GM21619 (cell line): ENCODE data around the gene SGMS1.
"Not testable (repeated sequence)": the region's sequence is repeated elsewhere in the genome, so short reads cannot be mapped to it uniquely, and the experiment has no call there.

Experiments used
- ATAC-seq: cut with Tn5 transposase; IDR thresholded peaks from one replicate; pipeline ENCODE4 v1.9.1; 2021; ENCODE audit not compliant: unreplicated experiment

The SGMS1 gene

DNA sequence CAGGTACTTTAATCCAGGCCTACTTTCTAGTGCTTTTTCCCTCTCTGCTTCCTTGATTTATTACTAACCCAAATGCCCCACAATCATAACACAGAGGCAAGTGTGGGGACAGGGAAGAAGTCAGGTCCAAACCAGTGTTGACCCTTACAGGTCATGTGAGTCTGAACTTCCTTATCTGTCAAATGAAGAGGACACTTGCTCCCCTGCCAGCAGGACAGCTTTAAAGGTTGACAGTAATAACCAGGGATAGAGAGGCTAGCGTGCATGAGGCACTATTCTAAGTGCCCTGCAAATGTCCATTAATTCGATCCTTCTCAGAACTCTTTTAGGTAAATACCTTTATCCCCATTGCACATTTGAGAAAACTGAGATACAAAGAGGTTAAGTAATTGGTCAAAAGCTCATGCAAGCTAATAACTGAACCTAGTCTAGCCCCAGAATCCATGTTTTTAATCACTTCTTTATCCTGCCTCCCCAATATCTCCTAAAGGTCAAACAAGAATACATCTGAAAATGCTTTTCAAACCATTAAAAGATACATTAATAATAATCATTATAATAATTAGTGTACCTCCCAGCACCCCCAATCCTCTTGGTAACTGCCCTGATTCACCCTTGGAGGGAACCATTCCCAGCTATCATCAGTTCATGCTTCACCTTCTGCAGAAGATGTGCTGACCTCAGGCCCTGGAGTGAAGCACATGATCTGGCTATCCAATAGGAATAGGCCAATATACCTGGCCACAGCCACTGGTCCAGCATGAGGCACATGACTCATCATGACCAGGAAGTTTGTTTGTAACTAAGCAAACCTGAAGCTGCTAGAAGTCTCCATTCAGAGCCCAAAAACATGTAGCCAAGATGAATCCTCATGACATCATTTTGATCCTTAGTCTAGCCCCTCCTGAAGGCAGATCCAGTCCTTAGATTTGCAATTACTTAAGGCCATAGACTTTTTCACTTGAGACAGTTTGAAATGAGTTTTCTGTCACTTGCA is 40.7 kb downstream of the SGMS1 start:
- no peak for ATAC-seq

DNA sequence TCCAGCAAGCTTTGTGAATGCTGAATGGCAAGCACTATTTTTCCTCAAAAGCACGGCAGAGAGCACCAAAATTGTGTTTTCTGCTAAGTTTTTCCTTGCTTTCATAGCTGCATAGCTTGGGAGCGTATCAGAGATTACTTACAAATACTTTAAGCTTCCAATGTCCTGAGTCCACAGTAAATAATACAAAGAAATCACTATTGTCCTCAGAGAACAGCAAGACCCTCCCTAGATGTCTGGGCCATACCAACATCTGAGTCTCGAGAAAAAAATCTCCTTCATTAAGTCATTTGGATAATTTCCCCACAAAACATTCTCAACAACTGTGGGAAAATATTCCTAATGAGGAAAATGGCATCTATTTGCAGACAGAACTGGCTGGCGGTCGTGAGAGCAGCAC is 41.7 kb downstream of the SGMS1 start:
- ATAC-seq: no peak

DNA sequence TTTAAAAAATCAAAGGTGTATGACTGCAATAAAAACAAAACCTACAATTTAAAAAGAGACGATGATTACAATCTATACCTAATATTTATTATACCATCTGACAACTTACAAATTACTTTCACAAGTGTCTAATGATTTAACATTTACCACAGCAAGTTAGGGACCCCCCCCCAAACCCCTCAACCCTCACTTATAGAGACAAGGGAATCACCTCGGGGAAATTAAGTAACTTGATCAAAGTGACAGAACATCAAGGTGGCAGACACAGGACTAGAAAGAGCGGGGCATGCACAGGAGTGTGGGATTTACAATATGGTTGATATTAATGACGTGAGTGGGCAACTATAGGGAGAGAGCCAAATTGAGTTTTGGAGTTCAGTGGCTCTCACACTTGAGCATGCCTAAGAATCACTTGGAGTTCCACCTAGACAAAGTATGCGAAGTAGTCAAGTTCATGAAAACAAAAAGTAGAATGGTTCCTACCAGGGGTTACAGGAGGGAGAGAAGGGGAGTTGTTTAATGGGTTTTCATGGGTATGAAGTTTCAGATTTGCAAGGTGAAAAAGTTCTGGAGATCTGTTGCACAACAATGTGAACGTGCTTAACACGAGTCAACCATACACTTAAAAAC is 43.4 kb downstream of the SGMS1 start:
- ATAC-seq: no peak

DNA sequence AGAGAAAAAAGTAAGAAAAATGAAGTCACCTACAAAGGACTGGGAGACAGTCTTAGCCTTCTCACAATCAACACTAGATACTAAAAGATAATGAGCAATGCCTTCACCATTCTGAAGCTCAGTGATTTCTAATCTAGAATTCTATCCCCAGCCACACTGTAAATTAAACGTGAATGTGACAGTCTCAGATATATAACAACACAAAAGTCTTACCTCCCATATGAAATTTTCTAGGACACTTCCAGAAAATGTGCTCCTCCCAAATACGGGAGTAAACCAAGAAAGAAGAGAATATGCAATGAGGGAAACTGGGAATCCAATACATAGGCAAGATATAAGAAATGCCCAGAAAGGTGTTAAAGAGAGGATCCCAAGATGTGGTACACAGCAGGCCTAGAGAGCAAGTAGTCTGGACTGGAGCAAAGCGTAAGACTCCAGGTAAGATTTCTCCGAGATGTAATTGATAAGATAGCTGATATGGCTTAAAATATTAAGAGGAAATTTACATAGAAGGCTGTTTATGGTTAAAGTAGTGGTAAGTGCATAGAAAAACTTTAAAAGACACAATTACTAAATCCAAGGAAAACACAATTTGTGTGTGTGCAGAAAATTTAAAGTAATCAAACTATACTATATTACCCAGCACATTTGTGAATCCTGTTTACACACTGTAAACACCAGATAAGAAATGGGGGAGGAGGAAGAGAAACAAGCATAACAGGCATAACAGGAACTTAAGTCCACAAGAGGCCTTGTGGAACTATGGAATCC is 44.1 kb downstream of the SGMS1 start:
- ATAC-seq: no peak

DNA sequence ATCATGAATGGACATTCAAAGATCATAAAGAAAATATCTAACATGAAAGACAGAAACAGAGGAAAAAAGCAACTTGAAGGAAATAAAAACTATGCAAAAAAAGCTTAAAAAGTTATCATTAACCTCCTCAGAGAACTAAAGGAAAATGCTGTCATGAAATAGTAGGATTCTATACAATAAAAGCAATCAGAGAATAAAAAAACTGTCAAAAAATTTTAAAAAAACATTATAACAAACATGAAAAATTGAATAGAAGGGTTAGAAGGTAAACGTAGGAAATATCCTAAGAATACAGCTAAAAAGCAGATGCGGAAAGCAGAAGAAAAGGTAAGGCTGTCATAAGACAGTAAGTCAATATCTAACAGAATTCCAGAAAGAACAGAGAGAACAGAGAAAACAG is 44.8 kb downstream of the SGMS1 start:
- ATAC-seq: no peak

DNA sequence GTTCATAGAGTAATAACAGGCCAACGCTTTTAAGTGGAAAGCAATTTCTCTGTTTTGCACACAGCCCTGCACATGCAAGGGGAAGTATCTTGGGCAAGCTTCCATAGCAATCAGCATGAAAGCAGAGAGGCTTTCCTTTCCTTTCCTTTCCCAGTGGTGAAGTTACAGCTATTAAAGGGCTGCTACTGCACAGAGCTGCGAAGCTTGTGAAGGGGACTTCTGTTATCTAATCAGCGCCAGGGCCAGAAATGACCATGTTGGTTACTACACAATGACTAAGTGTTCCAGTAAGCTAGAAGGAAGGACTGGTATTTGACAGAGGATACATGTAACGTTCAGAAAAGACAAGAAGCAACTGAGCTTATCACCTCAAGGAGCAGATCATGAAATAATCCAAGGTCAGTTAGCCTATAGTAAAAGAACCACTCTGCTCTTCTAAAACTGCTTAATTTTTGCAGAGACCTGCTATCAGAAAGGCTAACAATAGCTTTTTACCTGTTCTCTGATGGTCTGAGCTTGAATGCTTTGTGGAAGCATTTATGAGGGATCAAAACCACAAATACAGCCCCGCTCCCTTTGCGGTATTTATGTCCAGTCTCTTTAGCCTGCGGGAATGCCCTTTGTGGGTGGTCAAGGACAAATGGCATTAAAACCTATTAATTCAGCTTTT is 45.9 kb downstream of the SGMS1 start:
- peak; percentile 72 for ATAC-seq

DNA sequence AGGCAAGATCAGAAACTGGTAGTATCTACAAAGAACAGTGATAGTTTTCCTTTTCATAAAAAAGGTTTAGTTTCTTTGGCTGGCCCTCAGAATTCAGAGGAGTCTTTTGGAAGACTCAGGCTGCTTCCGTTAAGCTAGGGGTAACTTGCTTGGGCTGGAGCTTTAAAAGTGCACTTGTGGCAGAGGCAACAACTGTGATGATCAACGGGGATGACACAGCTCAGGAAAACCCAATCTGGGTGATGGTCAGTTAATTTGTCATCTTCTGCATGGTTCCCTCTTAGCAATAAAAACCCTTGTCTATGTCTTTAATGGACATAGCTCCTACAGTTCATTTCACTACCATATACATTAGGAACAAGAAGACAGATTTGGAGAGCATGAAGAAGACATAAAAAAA is 46.7 kb downstream of the SGMS1 start:
- ATAC-seq: no peak

DNA sequence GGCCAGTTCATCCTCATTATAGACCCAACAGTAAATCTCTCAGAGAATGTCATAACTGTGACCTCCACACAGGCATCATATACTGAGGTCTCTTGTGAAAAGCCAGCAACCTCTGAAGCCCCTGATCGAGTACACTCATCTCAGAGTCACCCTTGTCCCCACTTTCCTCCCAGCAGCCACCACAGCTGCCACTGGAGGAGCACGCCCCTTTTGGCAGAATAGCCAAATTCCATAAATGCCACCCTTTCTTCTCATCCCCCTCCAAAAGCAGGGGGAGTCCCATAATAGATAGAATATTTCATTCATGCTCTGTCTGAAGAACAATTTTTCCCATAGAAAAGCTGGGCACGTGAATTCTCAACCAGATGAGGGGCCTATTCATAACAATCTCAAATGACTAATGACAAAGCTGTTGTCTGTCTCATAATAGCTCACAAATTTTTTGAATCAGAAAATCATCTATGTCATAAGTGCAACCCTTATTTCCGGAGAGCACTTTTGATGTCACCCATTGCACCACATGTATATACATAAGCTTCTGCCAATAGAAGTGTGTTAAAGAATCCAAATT is 47.4 kb downstream of the SGMS1 start:
- ATAC-seq: no peak

DNA sequence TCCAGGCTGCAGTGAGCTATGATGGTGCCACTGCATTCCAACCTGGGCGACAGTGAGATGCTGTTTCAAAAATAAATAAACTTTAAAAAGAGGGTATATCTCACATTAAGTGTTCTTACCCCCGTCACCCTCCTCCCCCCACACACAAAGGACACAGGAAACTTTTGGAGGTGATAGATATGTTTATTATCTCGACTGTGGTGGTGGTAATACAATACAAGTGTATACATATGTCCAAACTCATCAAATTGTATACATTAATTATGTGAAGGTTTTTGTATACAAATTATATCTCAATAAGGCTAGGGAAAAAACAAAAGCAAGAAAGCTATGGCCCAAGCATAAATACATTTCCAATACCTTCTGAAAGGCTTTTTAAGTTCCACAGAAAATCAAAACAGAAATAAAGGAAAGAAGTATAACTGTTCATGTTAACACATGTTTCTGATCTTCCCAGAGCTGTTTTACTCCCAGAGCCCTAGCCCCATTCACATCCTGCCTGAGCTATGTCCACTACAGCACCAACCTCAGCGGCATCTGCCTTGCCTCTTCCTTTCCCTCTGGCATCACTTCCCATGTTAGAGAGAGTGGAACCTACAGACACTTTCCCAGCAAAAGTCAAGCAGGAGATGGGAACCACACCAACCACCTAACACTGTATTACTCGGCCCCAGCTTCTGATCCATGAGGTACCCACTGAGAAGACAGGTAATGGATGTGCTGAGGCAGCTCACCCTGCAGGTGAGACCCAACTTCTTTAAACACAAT is 48.1 kb downstream of the SGMS1 start:
- no peak for ATAC-seq

DNA sequence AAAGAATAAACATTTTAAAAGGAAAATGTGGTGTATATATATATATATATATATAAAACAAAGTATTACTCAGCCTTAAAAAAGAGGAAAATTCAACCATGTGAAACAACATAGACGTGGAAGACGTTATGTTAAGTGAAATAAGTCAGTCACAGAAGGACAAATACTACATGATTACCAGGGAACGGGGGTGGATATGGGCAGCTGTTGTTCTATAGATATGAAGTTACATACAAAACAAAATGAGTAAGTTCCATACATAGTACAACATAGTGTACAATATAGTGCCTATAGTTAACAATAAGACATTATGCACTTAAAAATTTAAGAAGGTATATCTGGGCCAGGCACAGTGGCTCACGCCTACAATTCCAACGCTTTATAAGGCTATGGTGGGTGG is 48.8 kb downstream of the SGMS1 start:
- ATAC-seq: no peak

DNA sequence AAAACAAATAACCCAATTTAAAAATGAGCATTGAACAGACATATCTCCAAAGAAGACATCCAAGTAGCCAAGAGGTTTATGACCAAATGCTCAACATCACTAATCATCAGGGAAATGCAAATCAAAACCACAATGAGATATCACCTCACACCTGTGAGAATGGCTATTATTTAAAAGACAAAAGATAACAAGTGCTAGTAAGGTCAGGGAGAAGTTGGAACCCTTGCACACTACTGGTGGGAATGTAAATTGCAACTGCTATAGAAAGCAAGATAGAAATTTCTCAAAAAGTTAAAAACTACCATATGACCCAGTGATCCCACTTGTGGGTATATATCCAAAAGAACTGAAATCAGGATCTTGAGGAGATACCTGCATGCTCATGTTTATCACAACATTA is 49.5 kb downstream of the SGMS1 start:
- ATAC-seq: no peak

DNA sequence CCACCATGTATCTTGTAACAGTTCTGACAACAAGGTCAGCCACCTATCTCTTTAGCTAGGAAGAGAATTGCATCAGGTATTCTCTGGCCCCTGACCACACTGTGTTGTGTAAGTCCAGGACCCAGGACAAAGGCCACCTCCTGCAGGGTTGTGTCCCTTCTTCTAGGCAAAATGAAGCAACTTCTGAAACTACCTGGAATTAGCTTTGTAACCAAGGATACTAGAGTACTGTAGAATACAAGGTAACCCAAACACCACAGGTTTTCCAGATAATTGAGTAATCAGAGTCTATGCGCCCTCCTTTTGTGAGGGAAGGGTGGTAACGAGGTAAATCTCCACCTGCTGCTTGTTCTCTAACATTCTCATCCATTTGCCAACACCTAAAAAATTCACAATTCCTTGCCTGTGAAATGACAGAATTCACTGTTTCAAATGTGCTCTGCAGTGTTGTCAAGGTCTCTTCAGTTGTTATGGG is 51.7 kb downstream of the SGMS1 start:
- no peak for ATAC-seq

DNA sequence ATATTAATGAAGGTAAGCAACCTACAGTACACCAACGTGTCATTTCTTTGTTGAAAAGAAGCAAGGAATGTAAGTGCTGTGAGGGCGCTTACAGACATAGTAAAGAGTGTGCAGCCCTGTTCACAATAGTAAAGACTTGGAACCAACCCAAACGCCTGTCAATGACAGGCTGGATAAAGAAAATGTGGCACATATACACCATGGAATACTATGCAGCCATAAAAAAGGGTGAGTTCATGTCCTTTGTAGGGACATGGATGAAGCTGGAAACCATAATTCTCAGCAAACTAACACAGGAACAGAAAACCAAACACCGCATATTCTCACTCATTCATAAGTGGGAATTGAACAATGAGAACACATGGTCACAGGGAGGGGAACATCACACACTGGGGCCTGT is 55.0 kb downstream of the SGMS1 start:
- ATAC-seq: not testable (repeated sequence)

DNA sequence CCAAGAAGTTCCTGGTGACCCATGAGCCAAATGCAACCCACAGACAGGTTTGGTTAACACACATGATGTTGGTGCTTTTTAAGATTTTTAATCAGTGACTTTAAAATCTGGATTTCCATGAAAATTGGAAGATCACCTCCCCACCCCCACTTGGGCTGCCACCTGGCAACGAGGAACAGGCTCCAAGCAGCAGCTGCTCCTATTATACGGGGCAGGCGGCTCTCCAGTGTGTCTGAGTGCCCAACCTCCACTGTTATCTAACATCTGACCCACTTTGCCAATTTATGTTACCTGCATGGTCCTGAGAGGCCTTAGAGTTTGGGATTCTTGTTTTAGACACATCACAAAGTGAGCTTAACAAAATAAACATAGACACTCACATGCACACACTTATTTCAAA is 56.4 kb downstream of the SGMS1 start:
- ATAC-seq: no peak

DNA sequence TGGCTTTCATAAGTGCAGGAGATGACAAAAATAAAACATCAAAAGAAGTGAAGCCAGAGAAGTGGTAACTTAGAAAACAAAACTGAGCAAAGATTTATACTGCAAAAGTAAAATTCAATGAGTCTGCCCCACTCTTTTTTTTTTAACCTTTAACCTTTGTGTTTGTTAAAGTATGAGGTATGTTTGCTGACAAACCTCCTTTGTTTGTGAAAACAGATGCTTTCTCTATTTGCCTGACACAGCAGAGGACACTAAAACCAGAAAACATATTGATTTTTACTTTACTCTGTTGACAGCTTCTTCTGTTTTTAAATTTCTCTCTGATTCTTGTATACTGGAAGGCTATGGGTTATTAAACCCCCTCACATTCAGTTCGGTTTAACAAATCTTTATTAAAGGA is 57.6 kb downstream of the SGMS1 start:
- no peak for ATAC-seq

DNA sequence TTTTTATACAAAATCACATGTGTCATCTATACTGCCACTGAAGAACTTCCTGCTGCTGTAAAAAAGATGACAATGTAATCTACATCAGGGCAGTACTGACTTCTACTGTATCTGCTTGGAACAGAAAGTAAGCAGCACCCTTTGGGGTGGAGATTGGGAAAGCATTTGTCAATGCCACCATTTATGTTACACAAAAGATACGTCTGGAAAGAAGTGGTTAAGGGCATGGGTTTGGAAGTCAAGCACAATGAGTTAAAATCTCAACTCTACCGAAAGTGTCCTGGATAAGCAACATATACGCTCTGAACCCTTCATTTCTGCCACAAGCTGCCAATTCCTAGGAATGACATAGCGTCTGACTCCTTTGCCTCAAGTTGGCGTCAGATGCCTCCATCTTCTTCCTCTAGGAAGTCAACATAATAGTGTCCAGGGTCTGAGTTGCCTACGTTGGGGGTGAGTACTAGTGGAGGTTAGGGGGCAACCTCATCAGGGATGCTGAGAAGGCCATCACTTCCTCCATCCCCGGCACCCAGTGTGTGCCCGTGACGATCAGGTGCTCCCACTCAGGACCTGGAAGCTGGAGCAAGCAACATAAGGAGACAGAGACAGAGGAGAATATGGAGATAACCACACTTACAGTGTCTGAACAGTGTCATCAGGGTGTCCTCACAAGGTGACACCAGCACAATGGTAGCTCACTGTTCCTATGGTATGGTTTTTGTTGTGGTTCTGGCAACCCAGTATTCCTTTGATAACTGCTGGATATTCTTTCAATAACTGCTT is 58.3 kb downstream of the SGMS1 start:
- ATAC-seq: no peak

DNA sequence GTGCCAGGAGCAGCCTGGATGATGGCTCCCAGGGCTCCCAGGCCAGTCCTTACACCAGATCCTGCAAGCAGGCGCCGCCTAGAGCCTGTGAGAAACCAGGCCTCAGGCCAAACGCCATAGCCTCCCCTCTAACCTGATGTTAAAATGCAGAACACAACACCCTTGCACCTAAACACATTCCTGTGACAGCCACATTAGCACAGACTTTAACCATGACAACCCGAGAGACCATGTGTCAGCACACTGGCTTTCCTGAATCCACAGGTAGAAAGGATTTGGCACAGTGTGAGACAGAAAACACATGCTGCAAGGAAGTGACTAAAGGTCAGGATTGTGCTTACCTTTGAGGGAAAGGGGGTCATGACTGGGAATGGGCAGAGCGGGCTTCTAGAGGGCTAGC is 59.9 kb downstream of the SGMS1 start:
- ATAC-seq: no peak

DNA sequence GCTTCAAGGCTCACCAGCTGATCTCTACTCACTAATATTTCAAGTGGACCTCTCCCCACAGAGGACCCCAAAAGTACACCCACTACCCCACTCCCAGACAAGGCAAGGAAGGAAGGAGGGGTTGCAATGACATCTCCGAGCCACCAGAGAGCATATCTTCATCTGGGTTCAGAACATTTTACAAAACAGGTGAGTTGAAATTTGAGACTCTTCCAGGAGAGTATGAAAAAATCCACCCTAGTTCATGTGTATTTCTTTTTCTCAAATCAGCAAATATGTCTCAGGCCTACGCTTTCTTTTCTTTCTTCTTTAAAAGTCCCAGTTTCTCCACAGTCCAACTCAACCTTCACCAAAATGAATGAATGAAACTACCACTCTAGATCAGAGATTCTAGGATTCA is 61.9 kb downstream of the SGMS1 start:
- ATAC-seq: no peak

DNA sequence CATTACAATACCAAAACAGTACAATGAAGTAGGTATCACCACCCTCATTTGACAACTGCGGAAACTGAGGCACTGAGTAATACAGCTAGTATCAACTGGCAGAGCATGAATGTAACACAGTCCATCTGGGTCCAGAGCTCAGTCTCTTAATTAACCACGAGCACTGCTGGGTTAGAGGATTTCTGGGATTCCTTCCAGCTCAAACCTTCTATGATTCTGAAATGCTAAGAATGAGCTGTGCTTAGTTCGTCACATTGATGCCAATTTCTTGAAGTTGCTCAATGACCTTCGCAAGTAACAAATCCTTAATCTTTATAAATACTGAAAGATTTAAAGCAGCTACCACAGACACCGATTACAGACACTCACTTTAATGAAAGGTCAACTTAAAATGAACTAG is 62.5 kb downstream of the SGMS1 start:
- ATAC-seq: no peak
